Keratinocyte (primary cell): ENCODE measurements around the gene ALPP. TPM values are rescaled to one million over a fixed set of nuclear protein-coding genes. Genes with fewer than 3 reads are reported as not detected.

Experiments used
- DNase-seq: peaks from one replicate; pipeline ENCODE4 v3.0.0-alpha.2; 2011; ENCODE audit warnings: low read depth, missing footprints, low spot score
- FAIRE-seq: peaks from 2 replicates; lab custom pipeline; 2011; peaks lifted over from hg19 to GRCh38; lab: Jason Lieb, UNC
- H2AFZ ChIP-seq: 2 replicates; pipeline ENCODE4 v1.6.0; 2012; ENCODE audit warnings: low read length, control low read depth, inconsistent platforms; ENCODE audit not compliant: control insufficient read depth
- H3K27ac ChIP-seq: 2 replicates; pipeline ENCODE4 v1.5.1; 2011; ENCODE audit warnings: low read length; ENCODE audit not compliant: control insufficient read depth, insufficient read depth
- H3K27me3 ChIP-seq: 3 replicates; pipeline ENCODE4 v1.6.0; 2011; ENCODE audit warnings: low read length; ENCODE audit not compliant: control insufficient read depth, insufficient read depth; ENCODE audit errors: extremely low read depth
- H3K36me3 ChIP-seq, 2 experiments: 2 replicates in 1 of 2; 3 replicates in 1 of 2; pipeline ENCODE4 v1.5.1; 2011; ENCODE audit warnings: low read length in 2 of 2, mild to moderate bottlenecking in 1 of 2; ENCODE audit not compliant: control insufficient read depth in 2 of 2, insufficient read depth in 2 of 2; ENCODE audit errors: extremely low read depth in 1 of 2
- H3K4me1 ChIP-seq: 3 replicates; pipeline ENCODE4 v1.5.1; 2011; ENCODE audit warnings: low read length; ENCODE audit not compliant: control insufficient read depth, insufficient read depth; ENCODE audit errors: extremely low read depth
- H3K4me2 ChIP-seq: 3 replicates; pipeline ENCODE4 v1.6.0; 2011; ENCODE audit warnings: low read depth, low read length; ENCODE audit not compliant: control insufficient read depth, insufficient read depth; ENCODE audit errors: extremely low read depth
- H3K4me3 ChIP-seq, 3 experiments: fragments of 200-600 bp in 1 of 3; sonication (generic) in 1 of 3; 2 replicates in 2 of 3; 3 replicates in 1 of 3; pipeline ENCODE4 v1.5.1; 2011 to 2016; ENCODE audit warnings: low read length in 3 of 3, mild to moderate bottlenecking in 3 of 3, control low read depth in 2 of 3, inconsistent platforms in 1 of 3, low read depth in 1 of 3, mixed read lengths in 1 of 3, mixed run types in 1 of 3, moderate library complexity in 1 of 3; ENCODE audit not compliant: control insufficient read depth in 2 of 3, insufficient read depth in 2 of 3; ENCODE audit errors: extremely low read depth in 1 of 3
- H3K79me2 ChIP-seq: 2 replicates; pipeline ENCODE4 v1.6.0; 2012; ENCODE audit warnings: low read length; ENCODE audit not compliant: control insufficient read depth, insufficient read depth
- H3K9ac ChIP-seq: 3 replicates; pipeline ENCODE4 v1.6.0; 2011; ENCODE audit warnings: low read length; ENCODE audit not compliant: control insufficient read depth, insufficient read depth; ENCODE audit errors: extremely low read depth
- H3K9me1 ChIP-seq: 3 replicates; pipeline ENCODE4 v1.6.0; 2011; ENCODE audit warnings: low read length; ENCODE audit not compliant: control insufficient read depth, insufficient read depth; ENCODE audit errors: extremely low read depth
- H3K9me3 ChIP-seq: 2 replicates; pipeline ENCODE4 v1.5.1; 2012; ENCODE audit warnings: low read depth, low read length; ENCODE audit not compliant: control insufficient read depth
- H4K20me1 ChIP-seq: 3 replicates; pipeline ENCODE4 v1.6.0; 2011; ENCODE audit warnings: low read length; ENCODE audit not compliant: control insufficient read depth, insufficient read depth; ENCODE audit errors: extremely low read depth
- EZH2 ChIP-seq: IDR thresholded peaks from one replicate; pipeline ENCODE4 v1.6.1; 2012; ENCODE audit warnings: inconsistent platforms, mild to moderate bottlenecking, low read length, moderate library complexity
- dilution Hi-C: fragments of 300-500 bp; cut with MboI; formaldehyde crosslinking; loops from one replicate; pipeline ENCODE4 v1.7.0; 2020; ENCODE audit warnings: low sequenced_read_pairs; ENCODE audit not compliant: extremely low pct_ligation_motif_present
- polyA plus RNA-seq, 5 experiments: library from polyadenylated mRNA; depleted of rRNA in 3 of 5; stranded (reverse) in 3 of 5; stranded (forward) in 1 of 5; unstranded in 1 of 5; fragments of >200 nt; gene quantifications; 1 replicate in 1 of 5; 2 replicates in 3 of 5; 3 replicates in 1 of 5; pipeline versions ENCODE4 v1.2.1 to v1.2.3, GENCODE V29; 2011 to 2012; ENCODE audit warnings: missing spikeins in 2 of 5, low read depth in 1 of 5, low replicate concordance in 1 of 5
- TF ChIP-seq, protein P1 (sequence below), 3 experiments: IDR thresholded peaks in 1 of 3; conservative IDR thresholded peaks in 1 of 3; optimal IDR thresholded peaks in 1 of 3; 2 replicates in 2 of 3; 3 replicates in 1 of 3; pipeline versions ENCODE3 to v1.5.1; 2011; ENCODE audit warnings: low read length in 3 of 3, mild to moderate bottlenecking in 3 of 3, moderate library complexity in 2 of 3, control low read depth in 1 of 3, inconsistent platforms in 1 of 3; ENCODE audit not compliant: insufficient read depth in 2 of 3; ENCODE audit errors: extremely low read depth in 1 of 3

Gene ALPP
- polyA plus RNA-seq, 1 donor (not counting 4 experiments of a cell fraction or from before 2014, with no cell fraction given): not detected

- no peaks in the 10 kb centered on the region for H3K27me3 ChIP-seq
- TF ChIP-seq, protein P1, sequence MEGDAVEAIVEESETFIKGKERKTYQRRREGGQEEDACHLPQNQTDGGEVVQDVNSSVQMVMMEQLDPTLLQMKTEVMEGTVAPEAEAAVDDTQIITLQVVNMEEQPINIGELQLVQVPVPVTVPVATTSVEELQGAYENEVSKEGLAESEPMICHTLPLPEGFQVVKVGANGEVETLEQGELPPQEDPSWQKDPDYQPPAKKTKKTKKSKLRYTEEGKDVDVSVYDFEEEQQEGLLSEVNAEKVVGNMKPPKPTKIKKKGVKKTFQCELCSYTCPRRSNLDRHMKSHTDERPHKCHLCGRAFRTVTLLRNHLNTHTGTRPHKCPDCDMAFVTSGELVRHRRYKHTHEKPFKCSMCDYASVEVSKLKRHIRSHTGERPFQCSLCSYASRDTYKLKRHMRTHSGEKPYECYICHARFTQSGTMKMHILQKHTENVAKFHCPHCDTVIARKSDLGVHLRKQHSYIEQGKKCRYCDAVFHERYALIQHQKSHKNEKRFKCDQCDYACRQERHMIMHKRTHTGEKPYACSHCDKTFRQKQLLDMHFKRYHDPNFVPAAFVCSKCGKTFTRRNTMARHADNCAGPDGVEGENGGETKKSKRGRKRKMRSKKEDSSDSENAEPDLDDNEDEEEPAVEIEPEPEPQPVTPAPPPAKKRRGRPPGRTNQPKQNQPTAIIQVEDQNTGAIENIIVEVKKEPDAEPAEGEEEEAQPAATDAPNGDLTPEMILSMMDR (optimal IDR thresholded peaks at IDR 0.05 in 1 of 3, IDR thresholded peaks at IDR 0.05 in 1 of 3, conservative IDR thresholded peaks at IDR 0.05 in 1 of 3; ENCODE audit: extremely low read depth in 1 of 3, insufficient read depth in 2 of 3, low read length in 3 of 3): no peak
- TF ChIP-seq EZH2: no peak
- H3K79me2 ChIP-seq: no peaks in the 10 kb centered on the region
- FAIRE-seq: no peak
- no peak overlapping the region for H3K4me3 ChIP-seq
- peaks cover 3% of the 10 kb centered on the region for H3K4me1 ChIP-seq
- H3K27ac ChIP-seq: no peak overlapping the region
- no peaks in the 10 kb centered on the region for H3K9me3 ChIP-seq
- no peak overlapping the region for H3K9ac ChIP-seq
- H2AFZ ChIP-seq: no peak overlapping the region
- dilution Hi-C loops: no loop called here
- no peak for DNase-seq
- H3K4me2 ChIP-seq: no peak overlapping the region
- no peaks in the 10 kb centered on the region for H3K36me3 ChIP-seq
- H4K20me1 ChIP-seq: no peaks in the 10 kb centered on the region
- H3K9me1 ChIP-seq: no peaks in the 10 kb centered on the region
Observed at GRCh38 chr2:232375164-232375563, 3.4 kb upstream of the ALPP start.

- Histone ChIP-seq H3K27ac (no peak overlapping the region), H3K9ac (no peak overlapping the region), H3K9me1 (no peaks in the 10 kb centered on the region), H4K20me1 (no peaks in the 10 kb centered on the region), H3K27me3 (no peaks in the 10 kb centered on the region), H3K4me2 (no peak overlapping the region), H3K79me2 (no peaks in the 10 kb centered on the region), H2AFZ (no peak overlapping the region), H3K4me1 (peaks cover 3% of the 10 kb centered on the region), H3K4me3 (no peak overlapping the region), H3K9me3 (no peaks in the 10 kb centered on the region), H3K36me3 (no peaks in the 10 kb centered on the region)
- dilution Hi-C loops: no loop called here
- DNase-seq (no peak), FAIRE-seq (no peak)
- no peak for TF ChIP-seq EZH2
- TF ChIP-seq, protein P1 (optimal IDR thresholded peaks at IDR 0.05 in 1 of 3, IDR thresholded peaks at IDR 0.05 in 1 of 3, conservative IDR thresholded peaks at IDR 0.05 in 1 of 3; ENCODE audit: extremely low read depth in 1 of 3, insufficient read depth in 2 of 3, low read length in 3 of 3): no peak
Observed at GRCh38 chr2:232376260-232376659, 2.3 kb upstream of the ALPP start.
